ENCODE results near the gene PPP1R9A.

GRCh38 chr7:94940241-94940640, 32.8 kb downstream of the PPP1R9A start:
- no peak for TF ChIP-seq CTCF (IDR thresholded peaks at IDR 0.05; ENCODE audit: borderline replicate concordance, extremely low read depth, low read length, poor library complexity, severe bottlenecking)
- no peak for TF ChIP-seq EZH2 (IDR thresholded peaks at IDR 0.05; ENCODE audit: borderline replicate concordance, low read depth, low read length, severe bottlenecking)
